Stimulated activated CD8-positive, alpha-beta memory T cell treated with anti-CD3 and anti-CD28 coated beads, Interleukin-7, amount 100 ng/mL, for 4 hours (primary cell): ENCODE results near the gene MAMDC2.

Experiments used
- DNase-seq, 2 donors: peaks; one replicate each; pipeline ENCODE4 v3.0.0-alpha.2; 2020; ENCODE audit warnings: low read depth in 2 of 2

Gene MAMDC2

DNA sequence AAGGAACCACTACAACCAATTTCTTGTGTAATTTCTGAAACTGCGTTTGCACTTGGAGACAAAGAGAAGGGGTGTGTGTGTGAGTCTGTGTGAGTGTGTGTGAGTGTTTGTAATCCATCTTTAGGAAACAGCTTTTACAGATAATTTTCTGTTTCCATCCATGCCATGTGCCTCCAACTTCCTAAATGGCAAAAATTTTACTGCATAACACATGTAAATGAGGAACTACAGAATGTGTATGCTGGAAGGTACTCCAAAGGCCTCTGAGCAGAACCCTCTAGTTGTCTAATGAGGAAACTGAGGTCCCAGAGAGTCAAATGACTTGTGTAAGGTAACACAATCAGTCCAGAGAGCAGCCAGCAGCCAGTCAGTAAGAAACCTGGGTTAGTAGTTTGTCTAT is 20.8 kb downstream of the MAMDC2 start:
- no peak for DNase-seq

DNA sequence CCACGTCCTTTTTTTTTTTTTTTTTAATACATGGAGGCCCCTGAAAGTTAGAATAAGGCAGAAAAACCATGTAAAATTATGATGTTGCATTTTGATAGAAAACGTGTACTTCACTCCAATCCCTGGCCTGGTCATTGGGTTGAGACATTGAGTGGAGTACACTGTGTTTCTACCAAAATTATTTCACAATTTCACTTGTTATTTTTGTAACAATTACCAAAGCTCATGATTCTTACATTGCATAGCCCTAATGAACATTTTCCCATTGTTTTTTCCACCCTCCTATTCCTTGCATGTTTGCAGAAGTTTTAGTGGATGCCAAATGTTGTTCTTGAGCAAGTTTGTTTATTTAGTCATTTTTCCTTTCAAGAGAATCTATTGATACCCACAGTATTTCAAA is 21.9 kb downstream of the MAMDC2 start:
- no peak for DNase-seq

DNA sequence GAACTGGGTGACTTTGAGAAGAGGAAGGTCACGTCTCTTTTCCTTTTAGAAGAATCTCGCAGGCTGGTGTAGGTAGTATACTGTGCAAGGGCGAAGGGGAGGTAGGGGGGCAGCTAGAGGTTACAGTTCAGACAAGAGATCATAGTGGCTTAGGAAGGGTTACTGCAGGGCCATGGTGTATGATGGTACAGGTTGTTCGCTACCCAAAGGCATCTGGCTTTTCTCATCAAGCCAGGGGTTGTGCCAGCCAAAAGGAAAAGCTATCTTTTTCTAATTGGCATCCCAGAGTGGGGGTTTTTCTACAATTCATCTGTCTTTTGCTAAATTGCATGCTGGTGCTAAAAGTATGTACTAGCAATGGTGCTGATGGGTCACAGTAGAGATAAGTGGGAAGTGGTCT is 22.8 kb downstream of the MAMDC2 start:
- DNase-seq, result no peak

DNA sequence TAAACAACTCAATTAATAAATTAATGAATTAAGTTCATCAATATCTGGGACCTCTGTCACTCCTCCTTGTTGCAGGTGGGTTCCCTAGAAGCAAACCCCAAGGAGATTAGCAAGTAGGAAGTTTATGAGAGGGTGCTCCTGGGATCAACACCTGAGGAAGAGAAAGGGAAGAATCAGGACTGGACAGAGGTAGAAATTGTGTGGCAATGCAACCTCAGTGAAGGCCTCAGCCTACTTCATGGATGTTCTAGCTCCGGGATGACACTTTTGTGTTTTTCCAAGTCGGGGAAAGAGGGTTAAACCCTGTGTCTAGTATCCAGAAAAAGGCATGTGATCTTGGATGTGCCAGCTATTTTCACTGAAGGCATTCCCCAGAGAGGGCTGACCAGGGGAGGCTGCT is 23.2 kb downstream of the MAMDC2 start:
- DNase-seq, result no peak

DNA sequence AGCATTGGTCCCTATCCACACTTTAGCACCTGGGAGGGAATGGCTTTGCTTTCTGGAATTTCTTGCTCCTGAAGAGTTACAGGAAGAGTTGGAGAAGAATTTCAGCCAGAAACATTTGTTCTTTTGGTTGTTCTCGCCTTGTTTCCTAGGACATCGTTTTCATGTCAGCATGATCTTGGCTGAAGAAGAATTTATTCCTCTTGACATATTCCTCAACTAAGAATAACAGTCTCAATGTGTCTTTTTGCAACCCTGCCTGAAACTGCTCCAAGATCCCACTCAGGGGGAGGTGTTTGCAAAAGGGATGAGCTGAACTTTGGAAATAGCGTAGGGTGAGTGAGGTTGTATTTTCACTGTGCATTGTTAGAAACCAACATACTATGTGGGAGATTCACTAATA is 26.1 kb downstream of the MAMDC2 start:
- DNase-seq, result no peak

DNA sequence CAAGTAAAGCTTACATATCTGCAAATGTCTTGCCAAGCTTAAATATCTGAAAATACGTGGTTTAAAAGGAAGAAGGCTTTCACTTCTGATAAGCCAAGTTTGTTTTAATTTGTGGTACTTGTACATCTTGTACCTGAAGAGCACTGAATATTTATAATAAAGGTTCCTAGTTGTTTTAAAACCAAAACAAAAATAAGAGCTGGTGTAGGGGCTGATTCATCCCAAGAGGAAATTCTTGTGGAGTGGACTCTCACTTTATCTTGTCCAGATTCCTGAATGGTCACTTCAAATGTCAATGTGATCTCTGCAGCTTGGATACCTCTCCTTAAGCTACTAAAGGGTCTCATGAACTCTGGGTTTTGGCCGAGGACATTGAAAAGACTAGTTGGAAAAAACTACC is 29.5 kb downstream of the MAMDC2 start:
- DNase-seq, result no peak

DNA sequence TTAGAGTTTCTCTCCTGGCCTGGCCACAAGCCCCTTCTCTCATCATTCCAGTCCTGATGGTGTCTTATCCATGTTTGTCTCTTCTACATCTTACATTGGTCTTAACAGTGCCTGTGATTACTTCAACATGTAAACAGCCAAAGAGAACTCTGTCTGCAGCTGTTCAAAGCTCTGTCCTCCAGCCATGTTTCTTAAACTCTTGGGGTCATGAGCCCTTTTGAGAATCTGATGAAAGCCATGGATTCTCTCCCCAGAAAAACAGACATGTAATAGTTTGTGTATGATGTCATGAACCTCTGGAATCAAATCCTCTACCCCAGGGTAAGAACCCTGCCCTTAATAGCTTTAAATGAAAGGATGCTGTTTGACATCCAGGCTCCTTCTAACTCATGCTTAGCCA is 30.1 kb downstream of the MAMDC2 start:
- no peak for DNase-seq

DNA sequence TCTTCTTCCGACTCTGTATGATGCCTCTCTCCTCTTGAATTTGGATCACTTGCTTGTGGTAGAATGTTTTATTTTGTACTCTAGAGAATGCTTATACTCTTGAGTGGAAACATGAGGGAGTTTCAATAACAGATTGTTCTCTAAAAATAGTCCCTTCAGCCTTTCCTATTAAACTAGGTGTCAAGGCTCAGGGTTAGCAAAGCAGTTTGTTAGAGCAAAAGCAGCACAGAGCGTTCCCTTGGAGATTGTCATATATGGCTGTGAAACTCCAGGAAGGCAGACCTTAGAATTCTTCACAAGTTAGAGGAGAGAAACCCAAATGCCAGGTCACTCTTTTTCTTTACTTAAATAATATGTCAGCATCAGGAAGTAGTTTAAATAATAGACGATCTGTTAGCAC is 33.0 kb downstream of the MAMDC2 start:
- no peak for DNase-seq

DNA sequence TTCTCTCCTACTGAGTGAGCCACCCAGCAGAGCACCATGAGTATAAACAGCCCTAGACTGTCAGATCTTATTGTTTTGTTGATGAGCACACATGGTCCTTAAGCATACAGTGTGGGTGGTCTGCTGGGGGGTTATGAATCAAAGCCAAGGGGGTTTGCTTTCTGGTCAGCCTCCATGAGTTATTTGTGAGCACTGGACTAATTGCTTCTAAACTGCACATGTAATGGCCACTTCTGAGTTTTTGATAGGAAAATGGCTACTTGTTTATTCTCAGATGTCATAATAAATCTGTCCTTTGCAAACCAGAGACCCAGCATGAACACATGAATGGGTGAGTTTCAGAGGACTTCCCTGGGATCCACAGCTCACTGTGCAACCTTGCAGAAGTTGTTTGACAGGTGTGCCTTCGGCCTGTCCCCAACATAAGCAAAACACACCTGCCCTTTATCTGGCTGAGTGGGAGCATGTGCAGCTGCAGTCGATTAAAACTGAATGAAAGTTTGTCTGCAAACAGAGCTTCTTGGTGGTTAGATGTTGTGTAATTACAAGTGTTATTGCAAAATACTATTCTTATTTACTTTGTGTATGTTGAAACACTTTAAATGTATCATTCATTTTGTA is 35.9 kb downstream of the MAMDC2 start:
- DNase-seq, result no peak

DNA sequence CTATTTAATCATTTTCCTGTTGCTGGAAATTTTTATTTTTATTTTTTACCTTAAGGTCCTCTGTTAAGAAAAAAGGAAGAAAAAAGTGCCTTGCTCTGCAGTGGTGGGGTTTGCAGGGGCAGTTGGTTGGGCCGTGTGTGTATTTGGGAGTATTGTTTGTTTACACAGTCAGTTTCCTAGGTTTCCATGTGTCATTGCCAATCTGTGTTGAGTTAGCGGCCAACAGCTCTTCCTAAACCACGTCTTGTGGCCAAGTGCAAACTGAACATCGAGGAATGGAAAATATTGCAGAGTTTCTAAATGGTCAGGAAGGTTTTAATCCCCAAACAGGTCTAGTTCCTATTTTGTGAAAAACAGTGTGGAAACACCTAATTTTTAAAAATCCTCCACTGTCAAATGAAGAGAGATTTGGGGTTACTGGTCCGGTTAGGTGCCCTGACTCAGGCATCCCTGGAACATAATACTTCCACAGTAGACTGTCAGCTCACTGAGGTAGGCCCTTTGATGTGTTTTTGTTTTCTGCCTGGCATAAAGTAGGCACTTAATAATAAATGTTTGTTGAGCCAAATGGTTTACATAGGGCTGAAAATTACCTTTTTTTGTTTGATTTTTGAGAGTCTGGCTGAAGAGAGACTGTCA is 37.0 kb downstream of the MAMDC2 start:
- no peak for DNase-seq

DNA sequence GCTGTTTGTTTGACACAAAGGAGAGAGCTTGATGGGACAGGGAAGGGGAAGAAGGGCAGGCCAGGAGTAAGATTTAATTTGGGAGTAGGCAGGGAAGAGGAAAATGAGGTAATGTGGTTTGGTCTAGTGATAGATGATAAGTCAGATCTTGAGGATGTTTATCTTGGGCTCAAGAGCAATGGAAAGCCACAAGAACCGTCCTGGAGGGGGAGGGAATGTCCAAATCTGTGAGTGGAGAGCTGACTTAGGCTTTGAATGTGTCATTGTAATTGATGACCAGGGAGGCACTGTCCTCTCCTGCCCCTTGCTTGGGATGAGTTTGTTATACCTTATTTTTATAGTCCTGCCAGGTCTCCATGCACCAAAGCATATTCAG is 37.5 kb downstream of the MAMDC2 start:
- DNase-seq, result no peak

DNA sequence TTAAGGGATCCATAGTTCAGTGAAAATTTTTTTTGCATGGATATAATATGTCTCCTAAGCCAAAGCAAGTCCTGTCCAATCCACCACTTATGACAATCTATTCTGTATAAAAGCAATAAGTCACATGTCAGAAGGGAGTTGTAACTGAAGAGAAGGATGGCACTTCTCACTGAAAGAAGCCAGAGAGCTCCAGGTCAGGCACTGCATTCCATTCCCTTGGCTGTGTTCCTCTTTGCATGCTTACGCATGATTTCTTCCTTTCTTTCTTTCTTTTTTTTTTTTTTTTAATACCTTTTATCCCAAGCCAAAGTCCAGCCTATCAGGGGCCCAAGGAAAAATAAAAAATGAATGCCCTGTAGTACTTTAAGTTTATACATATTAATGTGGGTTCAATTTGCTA is 39.8 kb downstream of the MAMDC2 start:
- no peak for DNase-seq

DNA sequence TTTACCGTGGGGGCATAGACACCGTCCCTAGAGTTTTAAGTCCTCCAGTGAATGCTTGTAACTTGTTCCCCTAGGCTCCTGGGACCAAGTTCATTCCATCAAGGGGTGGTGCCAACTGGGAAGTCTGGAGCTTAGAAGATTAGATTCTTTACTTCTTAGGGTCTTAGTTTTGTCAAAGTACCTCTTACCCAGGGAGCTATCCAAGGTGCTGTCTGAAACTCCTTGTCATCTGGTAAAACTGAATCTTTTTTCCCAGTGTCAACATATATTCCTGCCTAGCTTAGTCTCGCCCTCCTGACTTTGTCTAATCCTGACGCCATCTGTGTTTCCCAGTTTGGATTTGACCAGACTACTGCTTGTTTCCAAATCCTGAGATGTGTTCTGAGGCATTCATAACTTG is 41.6 kb downstream of the MAMDC2 start:
- DNase-seq, result no peak

DNA sequence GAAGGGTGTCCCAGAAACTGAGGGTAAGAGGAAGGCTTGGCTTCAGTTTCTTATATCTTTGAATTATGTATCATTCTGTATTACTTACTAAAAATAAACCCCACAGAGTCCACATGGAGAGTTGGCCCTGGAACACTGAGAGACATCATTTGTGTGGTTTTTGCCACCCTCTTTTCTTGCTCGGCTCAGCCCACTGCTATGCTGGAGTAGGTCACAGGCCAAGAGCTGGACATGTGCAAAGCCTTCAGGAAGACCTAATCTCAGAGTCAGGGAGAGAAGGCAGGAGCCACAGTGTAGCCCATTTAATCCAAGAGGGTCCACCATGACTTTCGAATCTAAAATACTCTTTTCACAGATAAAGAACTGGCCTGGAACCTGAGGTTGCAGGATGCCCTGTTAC is 47.5 kb downstream of the MAMDC2 start:
- DNase-seq, result no peak

DNA sequence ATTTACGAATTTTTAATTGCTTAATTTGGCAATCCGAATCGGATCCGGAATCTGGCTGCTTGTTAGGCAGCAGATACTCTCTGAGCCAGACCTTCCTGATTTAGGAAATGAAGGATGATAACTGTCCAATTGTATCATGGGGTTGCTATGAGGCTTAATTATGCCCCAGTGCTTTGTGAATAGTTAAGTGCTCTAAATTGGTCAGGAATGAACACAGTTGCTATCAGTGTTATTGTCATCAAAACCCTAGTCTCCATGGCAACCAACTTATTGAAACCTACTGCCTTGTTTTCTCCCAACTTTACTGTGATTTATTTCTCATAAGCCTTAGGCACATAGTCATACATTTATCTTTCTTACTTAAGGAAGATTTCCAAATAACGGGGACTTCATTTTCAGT is 47.9 kb downstream of the MAMDC2 start:
- no peak for DNase-seq

DNA sequence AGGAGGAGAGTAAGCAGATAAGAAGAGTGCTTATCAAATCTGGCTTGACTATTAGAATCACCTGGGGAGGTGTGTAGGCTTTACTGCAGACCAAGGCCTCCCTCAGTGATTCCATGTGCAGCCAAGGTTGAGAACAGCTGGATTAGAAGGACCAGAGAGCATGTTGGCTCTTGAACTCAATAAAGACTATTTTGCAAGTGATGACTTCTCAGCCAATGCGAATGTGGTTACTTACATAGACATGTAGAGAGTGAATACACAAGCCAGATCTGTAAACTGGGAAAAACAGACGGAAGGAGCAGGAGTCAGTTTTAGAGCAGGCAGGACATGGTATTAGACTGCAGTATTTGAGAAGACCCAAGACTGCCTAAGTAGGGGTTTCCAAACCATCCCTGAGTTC is 48.5 kb downstream of the MAMDC2 start:
- no peak for DNase-seq

DNA sequence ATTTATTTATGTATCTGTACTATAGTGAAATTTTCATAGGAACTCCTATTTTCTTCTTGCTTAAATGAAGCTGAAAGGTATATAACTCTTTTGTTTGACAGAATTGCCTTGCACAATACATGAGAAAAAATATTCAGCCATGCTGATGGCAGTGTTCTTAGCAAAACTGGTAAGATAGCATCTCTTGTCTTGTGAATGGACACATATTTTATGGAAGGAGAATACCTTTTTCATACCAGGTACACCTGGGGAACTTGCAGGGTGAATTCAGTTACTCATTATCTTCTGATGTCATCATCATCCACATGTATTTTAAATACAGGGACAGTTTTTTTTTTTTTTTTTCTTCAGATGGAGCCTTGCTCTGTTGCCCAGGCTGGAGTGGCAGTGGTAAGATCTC is 49.4 kb downstream of the MAMDC2 start:
- DNase-seq, result no peak

DNA sequence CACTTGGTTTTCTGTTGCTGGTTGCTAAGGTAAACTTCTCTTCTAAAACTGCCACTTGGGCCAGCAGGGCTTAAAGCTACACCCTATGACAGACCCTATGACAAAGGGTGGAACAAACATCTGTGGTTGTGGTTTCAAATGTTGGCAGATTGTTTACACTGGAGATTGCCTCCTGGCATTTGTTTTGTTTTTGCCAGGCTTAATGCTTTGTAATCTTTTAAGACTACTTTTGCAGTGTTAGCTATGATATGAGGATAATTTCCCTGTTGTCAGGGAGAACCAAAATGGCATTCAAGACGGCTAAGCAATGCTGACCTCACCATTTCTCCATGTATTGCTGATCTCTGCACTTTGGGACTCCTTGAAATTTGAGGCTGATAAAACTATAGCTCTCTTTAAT is 50.3 kb downstream of the MAMDC2 start:
- DNase-seq, result no peak

DNA sequence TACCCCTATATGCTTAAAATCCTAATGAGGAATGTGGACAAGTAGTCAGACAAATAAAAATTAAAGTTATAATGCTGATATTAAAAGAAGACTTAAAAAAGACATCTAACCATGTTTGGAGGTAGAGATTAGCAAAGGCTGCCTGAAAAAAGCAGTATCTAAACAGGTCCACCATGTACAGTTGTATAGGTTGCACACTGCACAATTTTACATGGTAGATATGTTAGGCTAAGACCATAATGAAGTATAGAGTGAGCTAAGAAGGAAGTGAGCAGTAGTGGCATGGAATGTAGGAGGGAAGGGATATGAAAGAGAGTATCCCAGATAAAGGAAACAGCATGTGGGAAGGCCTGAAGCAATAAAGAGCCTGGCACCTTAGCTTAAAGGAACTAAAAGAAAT is 51.1 kb downstream of the MAMDC2 start:
- no peak for DNase-seq

DNA sequence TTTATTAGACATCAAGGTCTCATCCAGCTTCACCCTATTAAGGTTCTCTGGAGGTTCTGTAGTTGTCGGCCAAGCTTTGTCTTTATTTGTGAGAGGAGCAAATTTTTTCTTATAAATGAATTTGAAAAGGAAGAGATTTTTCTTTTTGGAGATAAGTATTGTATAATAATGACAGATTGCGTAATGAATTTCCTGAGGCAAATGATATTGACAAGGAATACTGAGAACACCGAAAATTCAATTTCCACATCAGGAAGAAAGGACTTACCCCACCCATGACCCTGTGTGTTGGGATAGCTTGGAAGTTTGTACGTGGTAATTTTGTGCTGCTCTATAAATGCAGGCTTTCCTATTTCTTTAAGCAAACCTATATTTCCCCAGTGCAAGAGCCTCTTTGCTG is 53.5 kb downstream of the MAMDC2 start:
- no peak for DNase-seq

DNA sequence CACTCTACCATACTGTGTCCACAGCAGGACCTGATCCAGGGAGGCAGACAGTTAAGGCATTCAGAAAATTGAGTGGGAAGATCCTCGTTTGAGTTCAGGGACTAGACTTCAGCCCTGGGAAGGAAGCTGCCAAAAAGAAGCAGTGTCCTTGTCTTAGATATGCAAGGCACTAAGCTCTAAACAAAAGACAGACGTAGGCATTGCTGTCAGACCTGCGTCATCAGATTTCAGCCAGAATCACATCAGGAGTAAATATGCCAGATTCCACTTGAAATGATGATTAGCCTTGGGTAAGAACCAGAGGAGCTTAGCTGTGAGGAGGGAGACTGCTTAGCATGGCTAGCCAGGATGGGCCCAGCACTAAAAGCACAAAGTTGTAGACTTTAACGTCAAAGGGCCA is 56.7 kb downstream of the MAMDC2 start:
- DNase-seq, result no peak

DNA sequence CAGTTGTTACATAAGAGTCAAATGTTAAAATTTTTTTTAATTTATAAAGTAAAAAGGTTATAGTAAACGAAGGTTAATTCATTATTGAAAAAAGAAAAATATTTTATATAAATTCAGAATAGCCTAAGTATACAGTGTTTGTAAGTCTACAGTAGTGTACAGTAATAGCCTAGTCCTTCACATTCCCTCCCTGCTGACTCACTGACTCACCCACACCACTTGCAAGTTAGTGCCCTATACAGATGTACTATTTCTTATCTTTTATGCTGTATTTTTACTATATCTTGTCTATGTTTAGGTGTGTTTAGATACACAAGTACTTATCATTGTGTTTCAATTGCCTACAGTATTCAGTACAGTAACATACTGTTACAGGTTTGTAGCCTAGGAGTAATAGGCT is 57.6 kb downstream of the MAMDC2 start:
- DNase-seq, result no peak

DNA sequence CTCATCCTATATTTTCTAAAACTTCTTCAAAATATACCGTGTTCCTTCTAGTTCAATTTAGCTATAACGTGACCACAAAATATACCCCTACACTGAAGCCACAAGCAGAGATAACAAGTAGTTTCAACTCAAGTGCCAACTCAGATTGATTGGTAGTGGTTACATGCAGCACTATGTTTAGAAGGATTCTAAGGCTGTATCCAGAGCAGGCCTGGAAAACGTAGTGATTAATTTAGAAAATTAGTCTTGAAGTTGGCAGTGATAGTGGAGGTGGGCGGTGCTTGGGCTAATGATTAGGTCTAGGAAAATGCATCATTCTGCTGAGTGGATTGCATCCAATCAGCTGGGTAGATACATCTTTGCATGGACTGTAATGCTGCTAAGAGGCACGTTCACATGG is 61.5 kb downstream of the MAMDC2 start:
- no peak for DNase-seq

DNA sequence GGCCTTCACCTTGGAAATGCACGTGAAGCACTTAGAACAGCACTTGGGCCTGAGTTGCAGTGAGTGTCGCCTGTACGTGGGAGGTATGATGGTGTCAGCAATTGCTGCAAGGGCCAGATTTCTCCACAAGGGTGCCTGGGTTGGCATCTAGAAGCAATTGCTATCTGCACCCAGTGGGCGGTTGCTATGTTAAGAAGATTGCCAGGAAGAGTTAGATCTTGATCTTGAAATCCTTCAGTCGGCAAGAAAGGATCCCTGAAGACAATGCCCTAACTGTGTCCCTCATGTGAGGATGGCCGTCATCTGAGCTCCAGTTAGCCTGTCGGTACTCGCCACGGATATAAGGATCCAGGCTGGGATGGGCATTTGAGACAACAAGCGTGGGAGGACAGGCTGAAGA is 62.9 kb downstream of the MAMDC2 start:
- no peak for DNase-seq
